Gastroesophageal sphincter (tissue), 3 donors: ENCODE results near the gene SLC16A10.
"Not testable (repeated sequence)": the region's sequence is repeated elsewhere in the genome, so short reads cannot be mapped to it uniquely, and the experiment has no call there.

Source experiments
- CTCF ChIP-seq, 4 experiments: fragments of 200-600 bp in 2 of 4; fragments of 450-650 bp in 2 of 4; sonication (generic) in 1 of 4; IDR thresholded peaks; one replicate each; pipeline ENCODE4 v1.5.1; 2017 to 2019; ENCODE audit warnings: antibody characterized with exemption in 4 of 4, mild to moderate bottlenecking in 2 of 4, moderate library complexity in 2 of 4
- EP300 ChIP-seq: sonication (generic); formaldehyde crosslinking; IDR thresholded peaks from one replicate; pipeline ENCODE4 v1.6.1; 2017; ENCODE audit warnings: antibody characterized with exemption, mild to moderate bottlenecking

GRCh38 chr6:111132669-111133068 is 45.4 kb downstream of the SLC16A10 start:
- TF ChIP-seq CTCF (IDR thresholded peaks at IDR 0.05); EP300: not testable (repeated sequence)
